ENCODE results near the gene PGLYRP3.

DNA sequence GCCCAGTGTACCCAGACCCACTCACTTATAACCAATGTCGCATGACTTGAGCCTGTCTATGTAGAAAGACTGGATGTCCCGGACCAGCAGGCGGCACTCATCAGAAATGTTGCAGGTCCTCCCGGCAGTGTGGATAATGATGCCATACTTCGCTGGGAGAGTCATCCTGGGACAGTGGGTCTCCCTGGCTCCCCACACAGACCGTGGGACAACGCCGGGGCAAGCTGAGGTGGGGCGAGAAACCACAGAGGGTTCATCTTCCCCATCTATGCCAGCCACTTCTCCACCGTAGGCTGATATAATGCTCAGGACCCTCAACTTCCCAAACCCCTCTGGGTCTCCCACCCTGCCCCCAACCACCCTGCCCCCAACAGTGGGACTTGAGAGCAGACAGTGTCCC, 27.6 kb upstream of the PGLYRP3 start:
- TF ChIP-seq, protein P1, sequence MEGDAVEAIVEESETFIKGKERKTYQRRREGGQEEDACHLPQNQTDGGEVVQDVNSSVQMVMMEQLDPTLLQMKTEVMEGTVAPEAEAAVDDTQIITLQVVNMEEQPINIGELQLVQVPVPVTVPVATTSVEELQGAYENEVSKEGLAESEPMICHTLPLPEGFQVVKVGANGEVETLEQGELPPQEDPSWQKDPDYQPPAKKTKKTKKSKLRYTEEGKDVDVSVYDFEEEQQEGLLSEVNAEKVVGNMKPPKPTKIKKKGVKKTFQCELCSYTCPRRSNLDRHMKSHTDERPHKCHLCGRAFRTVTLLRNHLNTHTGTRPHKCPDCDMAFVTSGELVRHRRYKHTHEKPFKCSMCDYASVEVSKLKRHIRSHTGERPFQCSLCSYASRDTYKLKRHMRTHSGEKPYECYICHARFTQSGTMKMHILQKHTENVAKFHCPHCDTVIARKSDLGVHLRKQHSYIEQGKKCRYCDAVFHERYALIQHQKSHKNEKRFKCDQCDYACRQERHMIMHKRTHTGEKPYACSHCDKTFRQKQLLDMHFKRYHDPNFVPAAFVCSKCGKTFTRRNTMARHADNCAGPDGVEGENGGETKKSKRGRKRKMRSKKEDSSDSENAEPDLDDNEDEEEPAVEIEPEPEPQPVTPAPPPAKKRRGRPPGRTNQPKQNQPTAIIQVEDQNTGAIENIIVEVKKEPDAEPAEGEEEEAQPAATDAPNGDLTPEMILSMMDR (IDR thresholded peaks at IDR 0.05): no peak
- TF ChIP-seq POLR2A (IDR thresholded peaks at IDR 0.05): no peak

All from tibial nerve (tissue), 3 donors.